Kidney (tissue), 14 donors: Measurements from ENCODE around the gene C5orf22. TPM values are rescaled to one million over a fixed set of nuclear protein-coding genes. Genes with fewer than 3 reads are reported as not detected.

Experiments
- DNase-seq, 5 donors: peaks; one replicate each; pipeline ENCODE4 v3.0.0-alpha.2; 2013 to 2020
- FAIRE-seq: peaks from 2 replicates; lab custom pipeline; 2012; peaks lifted over from hg19 to GRCh38; lab: Jason Lieb, UNC
- H3K27ac ChIP-seq, 2 donors: one replicate each; pipeline ENCODE4 v1.7.0; 2013; ENCODE audit warnings: low read depth in 2 of 2, low read length in 2 of 2, inconsistent platforms in 1 of 2
- H3K27me3 ChIP-seq: one replicate; pipeline ENCODE4 v1.7.1; 2013; ENCODE audit warnings: low read length, inconsistent platforms; ENCODE audit not compliant: control insufficient read depth, insufficient read depth
- H3K36me3 ChIP-seq, 3 donors: one replicate each; pipeline versions ENCODE4 v1.7.0 to v1.7.1; 2013; ENCODE audit warnings: low read length in 3 of 3, control low read depth in 1 of 3, inconsistent platforms in 1 of 3; ENCODE audit not compliant: insufficient read depth in 3 of 3, control insufficient read depth in 2 of 3
- H3K4me1 ChIP-seq, 3 donors: one replicate each; pipeline versions ENCODE4 v1.7.0 to v1.7.1; 2013; ENCODE audit warnings: low read length in 3 of 3, inconsistent platforms in 1 of 3, low read depth in 1 of 3; ENCODE audit not compliant: control insufficient read depth in 2 of 3, insufficient read depth in 2 of 3
- H3K4me3 ChIP-seq, 3 donors: one replicate each; pipeline versions ENCODE4 v1.7.0 to v1.8.1; 2013; ENCODE audit warnings: low read length in 3 of 3, control low read depth in 1 of 3, inconsistent platforms in 1 of 3
- H3K9ac ChIP-seq, 3 donors: one replicate each; pipeline versions ENCODE4 v1.7.0 to v1.7.1; 2013; ENCODE audit warnings: low read length in 3 of 3, control low read depth in 1 of 3, inconsistent platforms in 1 of 3
- H3K9me3 ChIP-seq, 3 donors: one replicate each; pipeline versions ENCODE4 v1.7.0 to v1.7.1; 2013; ENCODE audit warnings: low read length in 3 of 3, control low read depth in 1 of 3, inconsistent platforms in 1 of 3; ENCODE audit not compliant: control insufficient read depth in 2 of 3, insufficient read depth in 1 of 3
- intact Hi-C: fragments of 100-400 bp; cut with DNase I; formaldehyde crosslinking; loops from one replicate; pipeline ENCODE4 v1.11.1; 2022
- polyA plus RNA-seq: library from polyadenylated mRNA; stranded (reverse); fragments of 350-450 nt; fragmentation: Illumina TruSeq; extraction: RNeasy Lipid Tissue Mini Kit (QIAGEN cat#74804); gene quantifications from one replicate; pipeline ENCODE4 v1.2.3, GENCODE V29; 2014; ENCODE audit warnings: low read depth, low replicate concordance; ENCODE audit not compliant: insufficient read depth
- total RNA-seq: library from RNA; stranded (reverse); fragmentation: NEBNext Ultra II Directional; extraction: Animal tissue kit (Norgen Biotek cat#: 25700); gene quantifications from one replicate; pipeline ENCODE4 v1.2.1, GENCODE V29; 2021
- TF ChIP-seq, protein P1 (sequence below): IDR thresholded peaks from 3 replicates; pipeline ENCODE4 v1.5.1; 2012; ENCODE audit warnings: mild to moderate bottlenecking, moderate library complexity, borderline replicate concordance; ENCODE audit not compliant: insufficient read depth; ENCODE audit errors: extremely low read depth
- donor health status: control.
- donor health status: control.
- donor health status: control.
- donor health status: control.
- donor health status: control.
- donor health status: DM: yes; HTN: yes; CAD: no.
- donor health status: Normal renal cell carcinoma (clear cell type).

C5orf22 gene
- total and polyA plus RNA-seq, 2 donors from 2014 or later: 8.2 to 22.5 TPM

DNA sequence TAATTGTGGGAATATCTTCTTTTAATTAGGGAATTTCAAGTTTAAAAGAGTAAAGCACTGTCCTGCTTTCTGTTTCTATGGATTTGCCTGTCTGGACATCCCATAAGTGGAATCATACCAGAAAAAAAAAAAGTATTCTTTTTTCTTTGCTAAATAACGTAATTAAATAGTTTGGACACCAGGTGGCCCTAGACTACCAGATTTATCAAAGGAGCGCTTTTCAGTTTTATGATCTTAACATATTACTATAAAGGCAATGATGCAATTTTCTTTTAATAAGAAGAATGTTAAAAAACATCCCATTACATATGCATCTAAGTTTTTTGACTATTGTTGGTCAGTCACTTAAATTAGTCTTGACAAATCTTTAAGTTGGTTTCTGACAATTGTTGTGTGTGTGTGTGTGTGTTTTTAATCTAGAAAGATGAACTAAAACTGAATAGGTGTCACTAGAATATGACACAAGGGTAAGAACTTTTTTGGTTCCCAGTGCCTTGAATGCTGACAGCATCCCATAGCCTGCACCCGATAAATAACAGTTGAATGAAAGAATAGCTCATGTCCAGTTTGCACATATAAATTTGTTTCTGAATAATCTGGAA, 49.5 kb downstream of the C5orf22 start:
- H3K9me3 ChIP-seq: peaks cover 0 to 6% (median 0%) of the 10 kb centered on the region in 3 donors
- H3K4me1 ChIP-seq: no peaks in the 10 kb centered on the region
- intact Hi-C loops: loop anchor here (10.0 kb wide), 2 partner anchors 223 to 513 kb away; no protein-coding TSS in a partner anchor
- FAIRE-seq (peak; percentile 92), DNase-seq (peak in 2 of 5 donors; percentile 50 to 72)
- no peak overlapping the region for H3K9ac ChIP-seq
- H3K27ac ChIP-seq: no peak overlapping the region
- H3K27me3 ChIP-seq: no peaks in the 10 kb centered on the region
- TF ChIP-seq, protein P1, sequence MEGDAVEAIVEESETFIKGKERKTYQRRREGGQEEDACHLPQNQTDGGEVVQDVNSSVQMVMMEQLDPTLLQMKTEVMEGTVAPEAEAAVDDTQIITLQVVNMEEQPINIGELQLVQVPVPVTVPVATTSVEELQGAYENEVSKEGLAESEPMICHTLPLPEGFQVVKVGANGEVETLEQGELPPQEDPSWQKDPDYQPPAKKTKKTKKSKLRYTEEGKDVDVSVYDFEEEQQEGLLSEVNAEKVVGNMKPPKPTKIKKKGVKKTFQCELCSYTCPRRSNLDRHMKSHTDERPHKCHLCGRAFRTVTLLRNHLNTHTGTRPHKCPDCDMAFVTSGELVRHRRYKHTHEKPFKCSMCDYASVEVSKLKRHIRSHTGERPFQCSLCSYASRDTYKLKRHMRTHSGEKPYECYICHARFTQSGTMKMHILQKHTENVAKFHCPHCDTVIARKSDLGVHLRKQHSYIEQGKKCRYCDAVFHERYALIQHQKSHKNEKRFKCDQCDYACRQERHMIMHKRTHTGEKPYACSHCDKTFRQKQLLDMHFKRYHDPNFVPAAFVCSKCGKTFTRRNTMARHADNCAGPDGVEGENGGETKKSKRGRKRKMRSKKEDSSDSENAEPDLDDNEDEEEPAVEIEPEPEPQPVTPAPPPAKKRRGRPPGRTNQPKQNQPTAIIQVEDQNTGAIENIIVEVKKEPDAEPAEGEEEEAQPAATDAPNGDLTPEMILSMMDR: peak; percentile 51
- H3K4me3 ChIP-seq: no peak overlapping the region
- H3K36me3 ChIP-seq: no peaks in the 10 kb centered on the region

DNA sequence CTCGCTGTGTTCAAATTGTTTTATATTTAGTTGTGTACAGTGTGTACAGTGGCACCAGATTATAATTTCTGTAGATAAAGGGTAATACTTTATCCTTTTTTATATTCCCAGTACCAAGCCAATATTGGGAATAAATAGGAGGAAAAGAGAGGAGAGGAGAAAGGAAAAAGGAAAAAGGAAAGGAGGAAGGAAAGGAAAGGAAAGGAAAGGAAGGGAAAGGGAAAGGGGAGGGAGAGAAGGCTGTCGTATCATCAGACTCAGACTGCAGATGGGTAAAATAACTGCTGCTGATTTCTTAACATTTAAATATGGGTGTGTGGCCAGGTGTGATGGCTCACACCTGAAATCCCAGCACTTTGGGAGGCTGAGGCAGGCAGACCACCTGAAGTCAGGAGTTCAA, 51.0 kb downstream of the C5orf22 start:
- no peak for DNase-seq
- Histone ChIP-seq H3K27me3 (no peaks in the 10 kb centered on the region), H3K4me3 (no peak overlapping the region), H3K36me3 (no peaks in the 10 kb centered on the region), H3K9me3 (peaks cover 0 to 6% (median 0%) of the 10 kb centered on the region in 3 donors), H3K27ac (no peak overlapping the region), H3K4me1 (no peaks in the 10 kb centered on the region), H3K9ac (no peak overlapping the region)
- TF ChIP-seq, protein P1: no peak
- intact Hi-C loops: loop anchor here (10.0 kb wide), 2 partner anchors 222 to 512 kb away; no protein-coding TSS in a partner anchor
- FAIRE-seq: no peak

DNA sequence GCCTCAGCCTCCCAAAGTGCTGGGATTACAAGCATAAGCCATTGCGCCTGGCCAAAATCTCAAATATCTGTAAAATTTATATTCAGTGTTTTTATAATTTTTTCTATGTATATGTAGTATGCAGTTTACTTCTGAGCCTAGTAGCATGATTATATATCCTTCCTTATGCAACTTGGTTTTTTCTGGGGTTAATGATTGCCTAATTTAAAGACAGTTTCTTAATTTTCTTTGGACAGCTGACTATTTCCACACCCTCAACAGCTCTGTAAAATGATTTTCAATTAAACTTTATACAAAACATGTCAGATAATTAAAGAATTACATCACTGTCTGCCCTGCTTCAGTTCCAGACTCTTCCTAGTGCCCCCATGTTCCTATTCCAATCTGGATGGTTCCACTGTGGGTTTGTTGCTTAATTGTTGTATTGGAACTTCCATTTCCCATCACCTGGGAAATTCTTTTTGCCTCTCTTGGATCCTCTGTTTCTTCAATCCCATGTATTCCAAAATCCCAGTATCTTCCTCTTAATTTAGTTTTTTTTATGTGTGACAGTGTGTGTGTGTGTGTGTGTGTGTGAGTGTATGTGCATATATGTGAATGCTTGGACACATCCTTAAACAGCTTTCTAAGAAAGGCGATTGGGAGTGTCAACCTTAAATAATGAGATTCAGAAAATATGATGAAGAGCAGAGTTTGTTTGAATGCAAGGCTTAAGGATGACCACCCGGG, 53.2 kb downstream of the C5orf22 start:
- TF ChIP-seq, protein P1: no peak
- FAIRE-seq (no peak), DNase-seq (no peak)
- intact Hi-C loops: loop anchor here (10.0 kb wide), 2 partner anchors 219 to 509 kb away; no protein-coding TSS in a partner anchor
- Histone ChIP-seq H3K9ac (no peak overlapping the region), H3K9me3 (peaks cover 0 to 6% (median 0%) of the 10 kb centered on the region in 3 donors), H3K27ac (no peak overlapping the region), H3K27me3 (no peaks in the 10 kb centered on the region), H3K4me3 (no peak overlapping the region), H3K4me1 (no peaks in the 10 kb centered on the region), H3K36me3 (no peaks in the 10 kb centered on the region)
